Measurements from ENCODE around the gene ATP6V0A1.
A peak's percentile ranks its signal among the peaks of the same experiment; 100 is the strongest.
"Not testable (repeated sequence)": the region's sequence is repeated elsewhere in the genome, so short reads cannot be mapped to it uniquely, and the experiment has no call there.

ATP6V0A1 gene

DNA sequence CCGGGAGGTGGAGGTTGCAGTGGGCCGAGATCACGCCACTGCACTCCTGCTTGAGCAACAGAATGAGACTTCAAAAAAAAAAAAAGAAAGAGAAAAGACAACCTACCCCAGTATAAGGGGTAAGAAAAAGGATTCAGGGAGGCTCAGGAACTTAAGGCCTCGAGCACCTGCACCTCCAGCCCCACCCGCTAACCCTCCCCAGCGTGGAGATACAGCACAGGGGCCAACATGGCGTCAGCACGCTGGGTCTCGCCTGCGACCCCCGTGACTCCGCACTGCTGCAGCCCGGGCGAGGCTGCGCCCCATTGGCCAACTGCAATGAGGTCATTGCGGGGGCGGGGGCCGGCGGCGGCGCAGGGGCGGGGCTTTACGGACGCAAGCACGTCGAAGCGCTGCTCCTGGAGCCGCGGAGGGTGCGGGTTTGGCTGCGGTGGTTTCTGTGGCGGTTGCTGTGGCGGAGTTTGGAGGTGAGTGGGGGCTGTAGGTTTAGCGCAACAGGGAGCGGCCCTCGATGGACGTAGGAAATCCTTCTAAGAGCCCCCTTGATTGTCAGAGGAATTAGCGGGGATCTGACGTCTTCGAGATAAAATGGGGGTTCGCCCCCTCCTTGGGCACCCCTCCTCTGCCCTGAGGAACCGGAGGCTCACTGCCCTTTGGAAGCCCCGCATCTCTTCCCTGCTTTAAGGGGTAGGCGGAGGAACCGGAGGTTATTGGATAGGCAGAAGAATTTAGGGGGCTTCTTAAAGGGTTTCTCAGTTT is at the start of gene ATP6V0A1:
ATP6V0A1 (plus strand) TSS at position 382 of the 759 bp plus-strand sequence. CDS start 2,017 bp downstream, outside the sequence.
- peak; percentile 91 for DNase-seq

- DNase-seq = no peak
Observed at GRCh38 chr17:42409523-42410318, 49.0 kb upstream of the ATP6V0A1 start.

DNA sequence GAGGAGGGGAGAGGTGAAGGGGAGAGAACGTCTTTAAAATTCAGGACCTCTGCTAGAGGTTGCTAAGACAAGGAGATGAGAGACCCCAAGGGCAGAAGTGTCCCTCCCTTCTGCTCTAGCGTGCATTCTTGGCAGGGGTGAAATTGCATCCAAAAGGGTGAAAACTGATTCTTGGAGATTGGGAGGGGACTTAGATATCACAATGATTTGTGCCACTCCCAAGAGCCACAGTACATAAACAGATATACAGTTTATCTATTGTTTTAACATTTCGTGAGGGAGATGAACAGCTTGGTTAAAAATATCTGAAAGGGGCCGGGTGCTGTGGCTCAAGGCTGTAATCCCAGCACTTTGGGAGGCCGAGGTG is 48.4 kb upstream of the ATP6V0A1 start:
- no peak for DNase-seq

DNA sequence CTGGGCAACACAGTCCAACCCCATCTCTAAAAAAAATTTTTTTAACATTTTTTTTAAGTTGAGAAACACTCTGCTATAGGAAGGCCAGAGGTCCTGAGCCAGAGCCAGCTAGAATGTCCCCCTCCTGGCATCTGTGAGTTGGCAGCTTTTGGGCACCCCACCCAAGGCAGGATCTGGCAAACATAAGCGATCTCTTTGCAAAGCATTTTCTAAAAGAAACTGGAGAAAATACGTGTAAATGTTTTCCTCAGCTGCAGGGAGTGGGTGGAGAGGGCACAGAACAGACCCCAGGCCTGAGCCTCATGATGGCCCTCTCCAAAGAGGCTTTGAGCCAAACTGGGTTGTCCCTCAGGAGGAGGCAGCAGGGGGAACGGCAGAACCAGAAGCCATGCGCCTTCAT is 47.3 kb upstream of the ATP6V0A1 start:
- no peak for DNase-seq

DNA sequence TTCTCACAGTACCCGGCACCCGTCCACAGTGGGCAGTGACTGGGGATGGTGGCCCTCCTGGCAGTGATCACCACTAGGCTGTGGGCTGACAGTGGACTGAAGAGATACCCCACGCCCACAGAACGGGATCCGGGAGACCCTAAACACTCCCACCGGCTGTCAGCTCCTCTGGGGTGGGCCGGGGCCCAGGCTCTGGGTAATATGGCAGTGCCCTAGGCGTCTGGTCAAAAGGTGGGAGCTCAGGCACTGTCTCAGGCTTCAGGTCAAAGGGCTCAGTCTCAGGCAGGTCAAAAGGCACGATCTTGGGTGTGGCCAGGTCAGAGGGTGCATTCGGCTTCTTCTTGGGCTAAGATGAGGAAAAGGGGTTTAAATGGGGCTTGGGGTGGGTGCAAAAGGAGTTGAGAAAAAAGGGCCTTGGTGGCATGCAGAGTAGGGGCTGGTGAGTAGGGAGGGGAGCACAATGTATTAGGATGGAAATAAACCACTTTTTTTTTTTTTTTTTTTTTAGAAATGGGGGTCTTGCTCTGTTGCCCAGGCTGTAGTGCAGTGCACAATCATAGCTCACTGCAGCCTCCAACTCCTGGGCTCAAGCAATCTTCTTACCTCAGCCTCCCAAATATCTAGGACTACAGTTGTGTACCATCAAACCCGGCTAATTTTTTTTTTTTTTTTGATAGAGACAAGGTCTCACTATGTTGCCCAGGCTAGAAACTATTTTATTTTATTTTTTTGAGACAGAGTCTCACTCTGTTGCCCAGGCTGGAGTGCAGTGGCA is 46.6 kb upstream of the ATP6V0A1 start:
- DNase-seq = no peak

GRCh38 chr17:42413464-42414040 is 45.1 kb upstream of the ATP6V0A1 start:
- no peak for DNase-seq

DNA sequence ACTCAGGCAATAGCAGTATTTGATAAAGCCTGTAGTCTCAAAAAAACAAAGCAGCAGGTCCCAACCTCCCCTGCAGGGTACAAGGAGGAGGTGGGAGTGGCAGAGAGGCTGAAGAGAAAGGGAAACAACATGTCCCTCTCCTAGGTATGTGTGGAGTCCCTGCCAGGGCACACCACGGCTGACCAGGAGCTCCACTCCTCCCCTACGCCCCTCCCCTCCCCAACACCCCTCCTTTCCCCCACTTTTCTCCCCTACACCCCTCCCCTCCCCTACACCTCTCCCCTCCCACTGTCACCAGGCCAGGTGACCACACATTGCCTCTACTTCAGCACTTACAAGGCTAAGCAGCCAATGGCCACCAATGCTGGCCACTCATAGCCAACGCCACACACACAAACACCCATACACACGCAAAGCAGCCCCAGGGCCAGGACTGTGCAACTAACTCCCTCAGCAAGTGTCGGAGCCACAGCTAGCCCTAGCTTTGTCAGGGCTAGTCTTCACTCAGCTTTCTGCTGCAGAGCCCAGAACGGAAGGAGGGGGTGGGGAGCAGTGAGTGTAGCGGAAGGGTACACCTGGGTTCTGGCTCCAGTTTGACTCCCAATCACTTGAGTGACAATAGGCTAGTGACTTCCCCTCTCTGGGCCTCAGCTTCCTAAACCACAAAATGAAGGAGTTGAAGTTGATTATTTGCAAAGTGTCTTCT is 43.8 kb upstream of the ATP6V0A1 start:
- peak; percentile 29 for DNase-seq

DNA sequence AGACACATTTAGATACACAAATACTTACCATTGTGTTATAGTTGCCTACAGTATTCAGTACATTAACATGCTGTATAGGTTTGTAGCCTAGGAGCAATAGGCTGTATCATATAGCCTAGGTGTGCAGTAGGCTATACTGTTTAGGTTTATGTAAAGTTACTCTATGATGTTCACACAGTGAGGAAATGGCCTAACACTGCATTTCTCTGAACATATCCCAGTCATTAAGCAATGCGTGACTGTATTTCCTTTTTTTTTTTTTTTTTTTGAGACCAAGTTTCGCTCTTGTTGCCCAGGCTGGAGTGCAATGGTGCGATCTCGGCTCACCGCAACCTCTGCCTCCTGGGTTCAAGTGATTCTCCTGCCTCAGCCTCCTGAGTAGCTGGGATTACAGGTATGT is 40.7 kb upstream of the ATP6V0A1 start:
- not testable (repeated sequence) for DNase-seq

GRCh38 chr17:42421136-42421506 is 37.6 kb upstream of the ATP6V0A1 start:
- no peak for DNase-seq

DNA sequence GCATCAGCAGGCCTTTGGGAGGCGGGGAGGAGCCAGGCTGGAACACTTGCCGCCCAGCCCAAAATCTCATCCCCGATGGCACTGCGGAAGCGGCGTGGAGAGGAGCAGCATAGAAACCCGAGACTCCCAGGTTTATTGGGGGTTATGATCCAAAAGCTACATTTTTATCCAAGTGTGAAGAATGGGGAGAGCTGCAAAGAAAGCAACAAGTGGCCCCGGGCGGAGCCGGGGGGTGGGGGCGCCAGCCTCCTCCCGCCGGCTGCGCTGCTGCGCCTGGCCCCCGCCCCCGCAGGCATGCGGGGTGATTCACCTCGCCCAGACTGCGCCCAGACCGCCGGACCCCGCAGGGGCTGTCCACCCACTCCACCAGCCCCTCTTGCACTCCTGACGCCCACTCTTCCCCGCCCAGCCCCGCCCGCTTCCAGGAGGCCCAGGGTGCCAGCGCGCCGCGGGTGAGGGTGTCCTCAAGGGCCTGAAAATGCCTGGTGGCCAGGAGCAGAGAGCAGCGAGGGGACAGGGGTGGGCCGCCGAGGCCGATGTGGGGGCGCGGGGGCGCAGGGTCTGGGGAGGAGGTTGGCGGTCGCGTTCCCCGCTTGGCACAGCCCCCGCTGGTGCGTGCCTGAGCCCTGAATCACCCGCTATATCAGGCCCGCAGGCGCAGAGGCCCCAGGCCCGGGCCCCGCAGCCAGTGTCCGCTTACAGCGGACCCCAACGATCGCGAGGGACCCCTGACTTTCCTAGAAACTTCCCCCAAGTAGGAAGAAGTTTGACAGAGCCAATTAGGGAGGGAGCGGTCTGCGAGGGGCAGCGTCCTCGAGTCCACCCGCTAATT is 37.0 kb upstream of the ATP6V0A1 start:
- DNase-seq = no peak

DNA sequence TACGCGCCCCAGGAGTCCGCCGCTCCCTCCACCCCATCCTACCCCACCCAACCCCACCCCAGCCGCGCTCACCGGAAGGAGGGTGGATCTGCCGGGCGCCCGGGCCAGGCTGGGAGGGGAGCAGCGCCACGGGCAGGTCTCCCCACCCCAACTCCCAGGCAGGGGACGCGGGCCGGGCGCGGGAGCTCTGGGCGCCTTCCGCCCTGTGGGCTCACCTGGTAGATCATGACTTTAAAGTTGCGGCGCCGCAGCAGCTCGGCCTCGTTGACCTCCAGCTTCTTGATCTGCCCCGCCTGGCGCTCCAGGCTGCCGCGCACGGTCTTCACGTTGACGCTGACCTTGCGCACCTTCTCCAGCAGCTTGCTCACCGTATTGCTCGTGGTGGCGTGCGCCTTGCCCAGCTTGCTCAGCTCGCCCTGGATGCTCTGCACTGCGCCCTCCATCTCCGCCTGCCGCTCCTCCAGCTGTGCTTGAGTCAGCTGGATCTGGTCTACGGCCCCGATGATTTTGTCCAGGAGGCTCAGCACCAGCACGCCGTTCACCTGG is 36.2 kb upstream of the ATP6V0A1 start:
- DNase-seq = peak; percentile 8

GRCh38 chr17:42422958-42423712 is 35.5 kb upstream of the ATP6V0A1 start, which contains the start of gene CAVIN1:
Gene CAVIN1 (minus strand): TSS chr17:42423256. CDS start chr17:42423097, 159 bp downstream.
- no peak for DNase-seq

DNA sequence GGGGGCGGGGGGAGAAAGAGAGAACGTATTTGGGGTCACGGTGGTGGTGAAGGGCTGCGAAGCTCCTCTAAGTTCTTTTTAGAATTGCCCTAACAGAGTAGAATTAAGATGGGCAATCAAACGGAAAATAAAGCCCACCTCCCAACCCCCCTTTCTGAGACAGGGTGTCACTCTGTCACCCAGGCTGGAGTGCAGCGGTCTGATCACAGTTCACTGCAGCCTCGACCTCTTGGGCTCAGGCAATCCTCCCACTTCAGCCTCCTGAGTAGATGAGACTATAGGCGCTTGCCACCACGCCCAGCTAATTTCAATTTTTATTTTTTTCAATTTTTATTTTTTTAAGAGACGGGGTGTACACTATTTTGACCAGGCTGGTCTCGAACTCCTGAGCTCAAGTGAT is 34.9 kb upstream of the ATP6V0A1 start:
- DNase-seq = no peak

DNA sequence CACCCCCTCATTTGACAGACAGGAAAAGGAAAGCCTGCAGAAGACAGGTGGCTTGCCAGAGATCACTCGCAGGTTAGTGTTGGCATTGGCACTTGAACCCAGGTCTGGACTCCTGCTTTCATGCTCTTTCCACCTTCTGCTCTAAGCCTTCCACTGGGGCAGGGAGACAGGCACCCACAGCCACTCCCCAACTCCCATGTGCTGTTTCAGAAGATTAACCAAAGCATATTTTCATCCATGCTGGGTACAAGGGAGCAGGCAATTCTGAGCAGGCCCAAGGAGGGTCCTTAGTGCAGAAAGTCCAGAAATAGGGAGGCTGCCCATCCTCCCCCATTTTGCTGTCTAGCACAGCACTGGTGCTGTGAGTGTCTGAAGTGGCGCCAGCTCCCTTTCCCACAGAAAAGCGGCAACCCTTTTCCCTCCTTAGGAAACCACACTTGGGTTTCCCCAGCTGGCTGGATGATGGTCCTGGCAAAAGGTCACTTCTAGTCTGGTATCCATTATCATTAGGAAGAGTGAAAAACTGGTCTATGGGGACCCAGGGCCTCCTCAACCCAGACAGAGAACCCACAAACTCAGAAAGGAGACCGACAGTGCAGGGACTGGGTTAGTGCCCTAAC is 33.6 kb upstream of the ATP6V0A1 start:
- no peak for DNase-seq

GRCh38 chr17:42428141-42428944 is 30.3 kb upstream of the ATP6V0A1 start:
- DNase-seq = peak; percentile 37

DNA sequence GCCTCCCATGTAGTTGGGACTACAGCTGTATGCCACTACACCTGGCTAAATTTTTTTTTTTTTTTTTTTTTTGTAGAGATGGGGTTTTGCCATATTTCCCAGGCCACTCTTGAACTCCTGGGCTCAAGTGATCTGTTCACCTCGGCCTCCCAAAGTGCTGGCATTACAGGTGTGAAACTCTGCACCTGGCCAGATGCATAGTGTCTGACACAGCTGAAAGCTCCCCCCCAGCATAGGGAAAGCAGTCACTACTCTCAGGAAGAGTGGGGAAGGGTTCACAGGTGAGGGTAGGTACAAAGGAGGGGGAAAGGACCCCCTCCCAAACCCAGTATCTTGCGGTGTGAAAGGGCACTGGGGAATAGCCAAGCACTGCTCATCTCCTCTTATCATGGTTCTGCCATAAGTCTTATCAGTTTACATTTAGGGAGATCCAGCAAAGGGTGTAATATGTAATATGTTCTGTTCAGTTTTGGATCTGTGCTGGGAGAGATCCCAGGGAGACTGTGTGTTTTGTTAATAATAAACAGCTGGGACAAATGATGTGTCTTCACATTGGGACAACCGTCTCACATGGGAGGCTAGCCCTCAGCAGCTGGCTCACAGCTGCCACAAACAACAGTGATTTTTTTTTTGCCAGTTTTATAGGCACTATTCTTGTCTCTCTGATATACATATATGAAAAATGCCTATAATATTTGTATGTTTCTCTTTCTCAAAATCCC is 28.8 kb upstream of the ATP6V0A1 start:
- DNase-seq = no peak

- no peak for DNase-seq
Observed at GRCh38 chr17:42431758-42432161, 26.9 kb upstream of the ATP6V0A1 start.

- DNase-seq = no peak
Observed at GRCh38 chr17:42436391-42436790, 22.3 kb upstream of the ATP6V0A1 start.
